Loucy (cell line): ENCODE measurements around the gene VWDE.

Experiments
- H2AFZ ChIP-seq: fragments of 200-600 bp; sonication (generic); 2 replicates; pipeline ENCODE4 v1.6.0; 2016; ENCODE audit warnings: antibody characterized with exemption, mild to moderate bottlenecking, low read length, moderate library complexity
- H3F3A ChIP-seq: fragments of 200-600 bp; 2 replicates; pipeline ENCODE4 v1.6.0; 2016; ENCODE audit warnings: antibody characterized with exemption, low read depth, mild to moderate bottlenecking
- H3K27me3 ChIP-seq: fragments of 200-600 bp; sonication (generic); 2 replicates; pipeline ENCODE4 v1.6.1; 2014; ENCODE audit warnings: low read length, mild to moderate bottlenecking; ENCODE audit not compliant: insufficient read depth, poor library complexity, severe bottlenecking
- H3K36me3 ChIP-seq: fragments of 200-600 bp; sonication (generic); 2 replicates; pipeline ENCODE4 v1.6.1; 2016; ENCODE audit warnings: low read length; ENCODE audit not compliant: insufficient read depth
- H3K4me1 ChIP-seq: fragments of 200-600 bp; sonication (generic); 2 replicates; pipeline ENCODE4 v1.5.1; 2014; ENCODE audit warnings: low read length, mild to moderate bottlenecking; ENCODE audit not compliant: insufficient read depth, poor library complexity, severe bottlenecking
- H3K4me2 ChIP-seq: fragments of 200-600 bp; sonication (generic); 2 replicates; pipeline ENCODE4 v1.6.0; 2014; ENCODE audit warnings: antibody characterized with exemption, low read length, low read depth, mild to moderate bottlenecking; ENCODE audit not compliant: poor library complexity, severe bottlenecking
- H3K4me3 ChIP-seq: fragments of 200-600 bp; sonication (generic); 2 replicates; pipeline ENCODE4 v1.5.1; 2014; ENCODE audit warnings: low read length, mild to moderate bottlenecking, mixed read lengths; ENCODE audit not compliant: poor library complexity, severe bottlenecking
- H3K79me2 ChIP-seq: fragments of 200-600 bp; sonication (generic); 2 replicates; pipeline ENCODE4 v1.6.1; 2014; ENCODE audit warnings: low read length; ENCODE audit not compliant: insufficient read depth
- H3K9ac ChIP-seq: fragments of 200-600 bp; sonication (generic); 2 replicates; pipeline ENCODE4 v1.6.0; 2014; ENCODE audit warnings: mild to moderate bottlenecking, low read depth, low read length, moderate library complexity; ENCODE audit not compliant: poor library complexity, severe bottlenecking
- H3K9me2 ChIP-seq: fragments of 200-600 bp; sonication (generic); replicated peaks from 2 replicates; pipeline ENCODE4 v1.6.1; 2016; ENCODE audit warnings: low read depth, low read length, mixed read lengths
- H3K9me3 ChIP-seq: fragments of 200-600 bp; sonication (generic); 2 replicates; pipeline ENCODE4 v1.6.1; 2014; ENCODE audit warnings: mild to moderate bottlenecking, antibody characterized with exemption, low read length, low read depth; ENCODE audit not compliant: insufficient read depth
- H4K20me1 ChIP-seq: fragments of 200-600 bp; sonication (generic); 2 replicates; pipeline ENCODE4 v1.6.0; 2014; ENCODE audit warnings: antibody characterized with exemption, low read length, mild to moderate bottlenecking; ENCODE audit not compliant: insufficient read depth, poor library complexity, severe bottlenecking
- CTCF ChIP-seq: fragments of 200-600 bp; sonication (generic); conservative IDR thresholded peaks from 2 replicates; pipeline ENCODE4 v1.5.1; 2014; ENCODE audit warnings: mild to moderate bottlenecking, antibody characterized with exemption, low read length
- EZH2phosphoT487 ChIP-seq: fragments of 200-600 bp; IDR thresholded peaks from 2 replicates; pipeline ENCODE4 v1.6.1; 2018; ENCODE audit warnings: antibody characterized with exemption, mild to moderate bottlenecking, moderate library complexity, borderline replicate concordance

The VWDE gene

DNA sequence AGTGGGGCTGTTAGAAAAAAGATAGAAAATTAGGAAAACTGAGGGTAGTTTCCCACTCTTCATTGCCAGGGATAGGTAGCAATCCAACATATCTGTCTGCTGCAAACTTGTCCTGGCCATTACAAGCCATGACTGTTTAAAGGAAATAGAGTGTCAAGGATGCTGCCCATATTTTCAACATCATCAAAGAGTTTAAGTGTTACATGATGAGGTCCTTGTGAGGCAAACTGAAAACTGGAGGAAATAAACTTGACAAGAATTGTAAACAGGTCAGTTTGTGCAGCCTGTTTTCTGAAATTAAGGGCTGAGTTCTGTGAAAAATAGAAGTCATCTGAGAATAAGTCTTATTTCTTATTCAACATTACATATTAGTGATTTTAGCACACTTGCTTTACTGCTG lies 78.0 kb downstream of the VWDE start:
- H3F3A ChIP-seq: no peaks in the 10 kb centered on the region
- no peaks in the 10 kb centered on the region for H3K9me2 ChIP-seq
- TF ChIP-seq EZH2phosphoT487 (no peak), CTCF (no peak)
- no peaks in the 10 kb centered on the region for H3K27me3 ChIP-seq
- H3K9ac ChIP-seq: no peak overlapping the region
- H3K4me1 ChIP-seq: no peaks in the 10 kb centered on the region
- H4K20me1 ChIP-seq: no peaks in the 10 kb centered on the region
- no peaks in the 10 kb centered on the region for H3K79me2 ChIP-seq
- H3K4me2 ChIP-seq: no peak overlapping the region
- no peak overlapping the region for H2AFZ ChIP-seq
- H3K36me3 ChIP-seq: no peaks in the 10 kb centered on the region
- H3K9me3 ChIP-seq: no peaks in the 10 kb centered on the region
- H3K4me3 ChIP-seq: no peak overlapping the region

- Histone ChIP-seq H3K9me3 (no peaks in the 10 kb centered on the region), H3K9ac (no peak overlapping the region), H2AFZ (0 out of 2 replicates have a peak overlapping the region, but pooled peaks have one; percentile 33), H3K9me2 (no peaks in the 10 kb centered on the region), H3K4me2 (no peak overlapping the region), H3K27me3 (no peaks in the 10 kb centered on the region), H3K79me2 (no peaks in the 10 kb centered on the region), H3F3A (no peaks in the 10 kb centered on the region), H3K4me3 (no peak overlapping the region), H3K4me1 (no peaks in the 10 kb centered on the region), H4K20me1 (no peaks in the 10 kb centered on the region), H3K36me3 (no peaks in the 10 kb centered on the region)
- no peak for TF ChIP-seq CTCF
- no peak for TF ChIP-seq EZH2phosphoT487
Measured at GRCh38 chr7:12323415-12323814, 80.2 kb downstream of the VWDE start.

GRCh38 chr7:12322903-12323300 lies 80.8 kb downstream of the VWDE start:
- peak overlapping the region; percentile 33; the same call in 1 of the 2 replicates for H2AFZ ChIP-seq
- H3K4me1 ChIP-seq: no peaks in the 10 kb centered on the region
- H3K79me2 ChIP-seq: no peaks in the 10 kb centered on the region
- no peak for TF ChIP-seq EZH2phosphoT487
- TF ChIP-seq CTCF: no peak
- no peak overlapping the region for H3K9ac ChIP-seq
- no peaks in the 10 kb centered on the region for H3F3A ChIP-seq
- H3K27me3 ChIP-seq: no peaks in the 10 kb centered on the region
- no peaks in the 10 kb centered on the region for H4K20me1 ChIP-seq
- no peak overlapping the region for H3K4me2 ChIP-seq
- H3K36me3 ChIP-seq: no peaks in the 10 kb centered on the region
- no peaks in the 10 kb centered on the region for H3K9me3 ChIP-seq
- H3K4me3 ChIP-seq: no peak overlapping the region
- H3K9me2 ChIP-seq: no peaks in the 10 kb centered on the region
